ENCODE measurements around the gene MEI4.

DNA sequence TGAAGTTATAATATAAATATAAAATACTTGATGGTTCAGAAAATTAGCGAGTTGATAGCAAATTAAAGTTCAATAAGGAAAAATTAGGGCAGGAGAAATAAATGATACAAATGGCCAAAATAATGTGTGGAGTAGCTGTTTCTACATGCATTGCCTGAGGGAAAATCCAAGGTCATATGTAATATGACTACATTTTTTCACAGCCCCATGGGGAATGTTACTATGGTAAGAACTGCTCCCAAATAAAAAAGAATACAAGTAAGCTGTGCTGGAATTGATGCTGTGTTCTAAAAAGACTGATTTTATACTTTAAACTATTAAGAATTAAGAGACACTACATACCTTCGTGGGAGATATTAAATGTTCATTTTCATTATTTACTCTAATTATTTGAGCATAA, 34.1 kb downstream of the MEI4 start:
- TF ChIP-seq POLR2A (IDR thresholded peaks at IDR 0.05): no peak
- no peak for TF ChIP-seq POLR2AphosphoS5 (IDR thresholded peaks at IDR 0.05)
- TF ChIP-seq, protein P1, sequence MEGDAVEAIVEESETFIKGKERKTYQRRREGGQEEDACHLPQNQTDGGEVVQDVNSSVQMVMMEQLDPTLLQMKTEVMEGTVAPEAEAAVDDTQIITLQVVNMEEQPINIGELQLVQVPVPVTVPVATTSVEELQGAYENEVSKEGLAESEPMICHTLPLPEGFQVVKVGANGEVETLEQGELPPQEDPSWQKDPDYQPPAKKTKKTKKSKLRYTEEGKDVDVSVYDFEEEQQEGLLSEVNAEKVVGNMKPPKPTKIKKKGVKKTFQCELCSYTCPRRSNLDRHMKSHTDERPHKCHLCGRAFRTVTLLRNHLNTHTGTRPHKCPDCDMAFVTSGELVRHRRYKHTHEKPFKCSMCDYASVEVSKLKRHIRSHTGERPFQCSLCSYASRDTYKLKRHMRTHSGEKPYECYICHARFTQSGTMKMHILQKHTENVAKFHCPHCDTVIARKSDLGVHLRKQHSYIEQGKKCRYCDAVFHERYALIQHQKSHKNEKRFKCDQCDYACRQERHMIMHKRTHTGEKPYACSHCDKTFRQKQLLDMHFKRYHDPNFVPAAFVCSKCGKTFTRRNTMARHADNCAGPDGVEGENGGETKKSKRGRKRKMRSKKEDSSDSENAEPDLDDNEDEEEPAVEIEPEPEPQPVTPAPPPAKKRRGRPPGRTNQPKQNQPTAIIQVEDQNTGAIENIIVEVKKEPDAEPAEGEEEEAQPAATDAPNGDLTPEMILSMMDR (IDR thresholded peaks at IDR 0.05): no peak

All from upper lobe of left lung (tissue), 4 donors.